Measurements from ENCODE around the gene ARHGEF16. TPM values are rescaled to one million over a fixed set of nuclear protein-coding genes. Genes with fewer than 3 reads are reported as not detected.
A peak's percentile ranks its signal among the peaks of the same experiment; 100 is the strongest.

ARHGEF16 gene
- total RNA-seq, 1 donor from 2014 or later: 12.2 TPM

DNA sequence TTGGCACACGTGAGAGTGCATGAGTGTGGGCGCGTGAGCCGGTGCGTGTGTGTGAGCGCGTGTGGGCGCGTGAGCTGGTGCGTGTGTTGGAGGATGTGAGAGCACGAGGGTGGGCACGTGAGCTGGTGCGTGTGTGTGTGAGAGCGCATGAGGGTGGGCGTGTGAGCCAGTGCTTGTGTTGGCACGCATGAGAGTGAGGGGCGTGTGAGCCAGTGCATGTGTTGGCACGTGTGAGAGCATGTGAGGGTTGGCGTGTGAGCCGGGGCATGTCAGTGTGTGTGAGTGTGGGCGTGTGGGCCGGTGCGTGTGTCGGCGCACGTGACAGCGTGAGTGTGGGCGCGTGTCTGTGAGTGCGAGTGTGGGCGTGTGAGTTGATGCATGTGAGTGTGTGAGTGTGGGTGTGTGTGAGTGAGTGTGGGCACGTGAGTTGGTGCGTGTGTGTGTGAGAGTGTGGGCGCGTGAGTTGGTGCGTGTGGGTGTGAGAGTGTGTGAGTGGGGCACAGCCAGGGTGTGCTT is 45.7 kb upstream of the ARHGEF16 start:
- Histone ChIP-seq H3K36me3 (no peaks in the 10 kb centered on the region), H3K27ac (no peak overlapping the region), H3K27me3 (no peaks in the 10 kb centered on the region), H3K4me1 (no peaks in the 10 kb centered on the region), H3K9me3 (no peaks in the 10 kb centered on the region), H3K4me3 (no peak overlapping the region)
- no peak for ATAC-seq
- DNase-seq: no peak
- TF ChIP-seq, protein P1, sequence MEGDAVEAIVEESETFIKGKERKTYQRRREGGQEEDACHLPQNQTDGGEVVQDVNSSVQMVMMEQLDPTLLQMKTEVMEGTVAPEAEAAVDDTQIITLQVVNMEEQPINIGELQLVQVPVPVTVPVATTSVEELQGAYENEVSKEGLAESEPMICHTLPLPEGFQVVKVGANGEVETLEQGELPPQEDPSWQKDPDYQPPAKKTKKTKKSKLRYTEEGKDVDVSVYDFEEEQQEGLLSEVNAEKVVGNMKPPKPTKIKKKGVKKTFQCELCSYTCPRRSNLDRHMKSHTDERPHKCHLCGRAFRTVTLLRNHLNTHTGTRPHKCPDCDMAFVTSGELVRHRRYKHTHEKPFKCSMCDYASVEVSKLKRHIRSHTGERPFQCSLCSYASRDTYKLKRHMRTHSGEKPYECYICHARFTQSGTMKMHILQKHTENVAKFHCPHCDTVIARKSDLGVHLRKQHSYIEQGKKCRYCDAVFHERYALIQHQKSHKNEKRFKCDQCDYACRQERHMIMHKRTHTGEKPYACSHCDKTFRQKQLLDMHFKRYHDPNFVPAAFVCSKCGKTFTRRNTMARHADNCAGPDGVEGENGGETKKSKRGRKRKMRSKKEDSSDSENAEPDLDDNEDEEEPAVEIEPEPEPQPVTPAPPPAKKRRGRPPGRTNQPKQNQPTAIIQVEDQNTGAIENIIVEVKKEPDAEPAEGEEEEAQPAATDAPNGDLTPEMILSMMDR (IDR thresholded peaks at IDR 0.05): no peak
- intact Hi-C loops (cut with DNase I): no loop called here

GRCh38 chr1:3409366-3410141 is 44.9 kb upstream of the ARHGEF16 start:
- Histone ChIP-seq H3K9me3 (no peaks in the 10 kb centered on the region), H3K27me3 (no peaks in the 10 kb centered on the region), H3K4me1 (no peaks in the 10 kb centered on the region), H3K36me3 (no peaks in the 10 kb centered on the region), H3K4me3 (no peak overlapping the region), H3K27ac (no peak overlapping the region)
- intact Hi-C loops (cut with DNase I): loop anchor here (5.0 to 10.0 kb wide), 2 partner anchors 335 to 397 kb away; no protein-coding TSS in a partner anchor
- no peak for DNase-seq
- TF ChIP-seq, protein P1 (IDR thresholded peaks at IDR 0.05): no peak
- no peak for ATAC-seq

DNA sequence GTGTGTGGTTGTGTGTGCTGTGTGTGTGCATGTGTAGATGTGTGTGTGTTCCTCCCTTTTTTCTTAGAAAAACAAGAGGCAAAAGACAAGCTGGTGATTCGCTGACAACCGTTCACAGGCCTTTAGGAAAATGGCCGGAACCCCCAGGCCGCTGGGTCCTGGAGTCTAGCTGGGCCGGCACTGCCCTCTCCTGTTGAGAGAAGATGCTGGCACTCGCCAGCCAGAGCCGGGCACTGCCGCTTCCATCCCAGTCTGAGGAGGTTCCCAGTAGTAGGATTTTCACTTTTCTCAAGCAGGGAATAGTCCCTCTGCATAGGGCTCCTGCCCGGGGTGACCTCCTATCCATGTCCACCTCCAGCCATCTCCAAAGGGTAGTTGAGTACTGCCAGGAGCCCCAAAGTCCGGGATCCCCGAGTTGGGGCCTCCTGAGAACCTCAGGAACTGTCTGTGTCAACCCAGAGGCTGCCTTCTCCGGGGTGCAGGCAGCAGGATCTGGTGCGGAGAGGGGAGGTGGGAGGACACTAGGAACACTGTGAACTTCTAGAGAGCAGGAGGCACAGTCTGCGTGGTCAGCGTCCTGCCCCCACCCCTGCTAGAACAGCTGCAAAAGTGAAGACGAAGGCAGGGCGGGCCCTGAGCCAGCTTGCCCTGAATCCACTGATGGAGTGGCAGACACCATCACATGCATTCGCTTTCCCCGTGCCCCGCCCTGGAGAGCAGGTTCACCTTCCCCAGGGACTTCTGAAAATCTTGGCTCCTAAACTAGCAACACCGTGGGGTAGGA is 44.1 kb upstream of the ARHGEF16 start:
- peak; percentile 15 for ATAC-seq
- H3K4me3 ChIP-seq: no peak overlapping the region
- H3K9me3 ChIP-seq: no peaks in the 10 kb centered on the region
- no peak overlapping the region for H3K27ac ChIP-seq
- H3K27me3 ChIP-seq: no peaks in the 10 kb centered on the region
- H3K4me1 ChIP-seq: no peaks in the 10 kb centered on the region
- DNase-seq: no peak
- H3K36me3 ChIP-seq: no peaks in the 10 kb centered on the region
- intact Hi-C loops (cut with DNase I): loop anchor here (5.0 to 10.0 kb wide), 2 partner anchors 336 to 398 kb away; no protein-coding TSS in a partner anchor
- TF ChIP-seq, protein P1 (IDR thresholded peaks at IDR 0.05): peak; percentile 45

DNA sequence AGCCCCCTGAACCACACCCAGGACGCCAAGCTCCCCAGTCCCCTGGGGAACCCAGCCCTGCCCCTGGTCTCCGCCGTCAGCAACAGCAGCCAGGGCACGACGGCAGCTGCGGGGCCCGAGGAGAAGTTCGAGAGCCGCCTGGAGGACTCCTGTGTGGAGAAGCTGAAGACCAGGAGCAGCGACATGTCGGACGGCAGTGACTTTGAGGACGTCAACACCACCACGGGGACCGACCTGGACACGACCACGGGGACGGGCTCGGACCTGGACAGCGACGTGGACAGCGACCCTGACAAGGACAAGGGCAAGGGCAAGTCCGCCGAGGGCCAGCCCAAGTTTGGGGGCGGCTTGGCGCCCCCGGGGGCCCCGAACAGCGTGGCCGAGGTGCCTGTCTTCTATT is 42.7 kb upstream of the ARHGEF16 start:
- Histone ChIP-seq H3K4me1 (no peaks in the 10 kb centered on the region), H3K4me3 (no peak overlapping the region), H3K36me3 (no peaks in the 10 kb centered on the region), H3K27ac (no peak overlapping the region), H3K27me3 (no peaks in the 10 kb centered on the region), H3K9me3 (peaks cover under 1% of the 10 kb centered on the region)
- ATAC-seq (no peak), DNase-seq (no peak)
- intact Hi-C loops (cut with DNase I): loop anchor here (5.0 to 10.0 kb wide), 2 partner anchors 337 to 400 kb away; no protein-coding TSS in a partner anchor
- TF ChIP-seq, protein P1 (IDR thresholded peaks at IDR 0.05): no peak

- H3K36me3 ChIP-seq: no peaks in the 10 kb centered on the region
- H3K4me3 ChIP-seq: no peak overlapping the region
- DNase-seq: no peak
- no peak for ATAC-seq
- peaks cover 5% of the 10 kb centered on the region for H3K9me3 ChIP-seq
- no peak overlapping the region for H3K27ac ChIP-seq
- intact Hi-C loops (cut with DNase I): loop anchor here (5.0 to 10.0 kb wide), 2 partner anchors 338 to 400 kb away; no protein-coding TSS in a partner anchor
- TF ChIP-seq, protein P1 (IDR thresholded peaks at IDR 0.05): no peak
- H3K27me3 ChIP-seq: no peaks in the 10 kb centered on the region
- no peaks in the 10 kb centered on the region for H3K4me1 ChIP-seq
These were observed 42.1 kb upstream of the ARHGEF16 start for GRCh38 chr1:3412376-3412775.

Data from upper lobe of right lung (tissue), 1 donor.